ENCODE measurements around the gene NGEF.

GRCh38 chr2:232835687-232836208 lies 177.3 kb downstream of the NGEF start:
- TF ChIP-seq TEAD4 (IDR thresholded peaks at IDR 0.05) = no peak
- TF ChIP-seq RAD21 (IDR thresholded peaks at IDR 0.05; ENCODE audit: low read depth) = no peak
- TF ChIP-seq, protein P1, sequence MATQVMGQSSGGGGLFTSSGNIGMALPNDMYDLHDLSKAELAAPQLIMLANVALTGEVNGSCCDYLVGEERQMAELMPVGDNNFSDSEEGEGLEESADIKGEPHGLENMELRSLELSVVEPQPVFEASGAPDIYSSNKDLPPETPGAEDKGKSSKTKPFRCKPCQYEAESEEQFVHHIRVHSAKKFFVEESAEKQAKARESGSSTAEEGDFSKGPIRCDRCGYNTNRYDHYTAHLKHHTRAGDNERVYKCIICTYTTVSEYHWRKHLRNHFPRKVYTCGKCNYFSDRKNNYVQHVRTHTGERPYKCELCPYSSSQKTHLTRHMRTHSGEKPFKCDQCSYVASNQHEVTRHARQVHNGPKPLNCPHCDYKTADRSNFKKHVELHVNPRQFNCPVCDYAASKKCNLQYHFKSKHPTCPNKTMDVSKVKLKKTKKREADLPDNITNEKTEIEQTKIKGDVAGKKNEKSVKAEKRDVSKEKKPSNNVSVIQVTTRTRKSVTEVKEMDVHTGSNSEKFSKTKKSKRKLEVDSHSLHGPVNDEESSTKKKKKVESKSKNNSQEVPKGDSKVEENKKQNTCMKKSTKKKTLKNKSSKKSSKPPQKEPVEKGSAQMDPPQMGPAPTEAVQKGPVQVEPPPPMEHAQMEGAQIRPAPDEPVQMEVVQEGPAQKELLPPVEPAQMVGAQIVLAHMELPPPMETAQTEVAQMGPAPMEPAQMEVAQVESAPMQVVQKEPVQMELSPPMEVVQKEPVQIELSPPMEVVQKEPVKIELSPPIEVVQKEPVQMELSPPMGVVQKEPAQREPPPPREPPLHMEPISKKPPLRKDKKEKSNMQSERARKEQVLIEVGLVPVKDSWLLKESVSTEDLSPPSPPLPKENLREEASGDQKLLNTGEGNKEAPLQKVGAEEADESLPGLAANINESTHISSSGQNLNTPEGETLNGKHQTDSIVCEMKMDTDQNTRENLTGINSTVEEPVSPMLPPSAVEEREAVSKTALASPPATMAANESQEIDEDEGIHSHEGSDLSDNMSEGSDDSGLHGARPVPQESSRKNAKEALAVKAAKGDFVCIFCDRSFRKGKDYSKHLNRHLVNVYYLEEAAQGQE (IDR thresholded peaks at IDR 0.05; ENCODE audit: low read depth) = no peak
- TF ChIP-seq, protein P2, sequence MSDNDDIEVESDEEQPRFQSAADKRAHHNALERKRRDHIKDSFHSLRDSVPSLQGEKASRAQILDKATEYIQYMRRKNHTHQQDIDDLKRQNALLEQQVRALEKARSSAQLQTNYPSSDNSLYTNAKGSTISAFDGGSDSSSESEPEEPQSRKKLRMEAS (IDR thresholded peaks at IDR 0.05) = no peak
